SK-N-MC (cell line): ENCODE data around the gene PTBP2.

Source experiments
- EZH2 ChIP-seq: fragments of 200-600 bp; sonication (generic); IDR thresholded peaks from one replicate; pipeline ENCODE4 v1.6.1; 2017; ENCODE audit warnings: antibody characterized with exemption
- POLR2AphosphoS5 ChIP-seq: IDR thresholded peaks from 2 replicates; pipeline ENCODE4 v1.6.1; 2012; ENCODE audit warnings: mild to moderate bottlenecking, low read depth, low read length, borderline replicate concordance

GRCh38 chr1:96674915-96675314 is 46.7 kb upstream of the PTBP2 start:
- TF ChIP-seq EZH2 (no peak), POLR2AphosphoS5 (no peak)
